Brain microvascular endothelial cell (primary cell): ENCODE measurements around the gene SLC39A5.

Source experiments
- DNase-seq: peaks from one replicate; pipeline ENCODE4 v3.0.0-alpha.2; 2020
- H3K27ac ChIP-seq: fragments of 250-450 bp; sonication (Bioruptor Pico); 2 replicates; pipeline ENCODE4 v1.5.1; 2020; ENCODE audit warnings: mild to moderate bottlenecking, moderate library complexity
- H3K27me3 ChIP-seq: fragments of 250-450 bp; sonication (Bioruptor Pico); replicated peaks from 2 replicates; pipeline ENCODE4 v1.5.1; 2020; ENCODE audit warnings: mild to moderate bottlenecking
- H3K36me3 ChIP-seq: fragments of 250-450 bp; sonication (Bioruptor Pico); replicated peaks from 2 replicates; pipeline ENCODE4 v1.5.1; 2020; ENCODE audit warnings: mild to moderate bottlenecking
- H3K4me3 ChIP-seq: 2 replicates; pipeline ENCODE4 v1.5.1; 2011; ENCODE audit warnings: low read depth, mild to moderate bottlenecking, control low read depth, low read length, moderate library complexity
- CTCF ChIP-seq: IDR thresholded peaks from 2 replicates; pipeline ENCODE4 v1.5.1; 2011; ENCODE audit warnings: low read depth, mild to moderate bottlenecking, moderate library complexity, low read length, control low read depth, inconsistent platforms; ENCODE audit errors: missing control alignments
- in situ Hi-C: cut with HindIII; loops from 2 replicates; pipeline ENCODE4 v1.10.0; 2017; ENCODE audit warnings: low sequenced_read_pairs, low pct_ligation_motif_present

SLC39A5 gene

GRCh38 chr12:56206452-56207166 is 23.2 kb upstream of the SLC39A5 start:
- H3K36me3 ChIP-seq = peaks cover 64% of the 10 kb centered on the region
- no peak overlapping the region for H3K27ac ChIP-seq
- in situ Hi-C loops = no loop called here
- H3K4me3 ChIP-seq = no peak overlapping the region
- peak; percentile 62 for DNase-seq
- no peaks in the 10 kb centered on the region for H3K27me3 ChIP-seq
- peak; percentile 85 for TF ChIP-seq CTCF

- Histone ChIP-seq H3K36me3 (peaks cover 77% of the 10 kb centered on the region), H3K27me3 (no peaks in the 10 kb centered on the region), H3K27ac (no peak overlapping the region), H3K4me3 (no peak overlapping the region)
- in situ Hi-C loops = no loop called here
- DNase-seq = no peak
- TF ChIP-seq CTCF = no peak
These were observed 21.8 kb upstream of the SLC39A5 start for GRCh38 chr12:56208006-56208405.

- no peak for DNase-seq
- no peak overlapping the region for H3K27ac ChIP-seq
- H3K27me3 ChIP-seq = no peaks in the 10 kb centered on the region
- H3K36me3 ChIP-seq = peaks cover 72% of the 10 kb centered on the region
- no peak for TF ChIP-seq CTCF
- H3K4me3 ChIP-seq = no peak overlapping the region
- in situ Hi-C loops = no loop called here
These were observed 17.5 kb upstream of the SLC39A5 start for GRCh38 chr12:56212361-56212760.

DNA sequence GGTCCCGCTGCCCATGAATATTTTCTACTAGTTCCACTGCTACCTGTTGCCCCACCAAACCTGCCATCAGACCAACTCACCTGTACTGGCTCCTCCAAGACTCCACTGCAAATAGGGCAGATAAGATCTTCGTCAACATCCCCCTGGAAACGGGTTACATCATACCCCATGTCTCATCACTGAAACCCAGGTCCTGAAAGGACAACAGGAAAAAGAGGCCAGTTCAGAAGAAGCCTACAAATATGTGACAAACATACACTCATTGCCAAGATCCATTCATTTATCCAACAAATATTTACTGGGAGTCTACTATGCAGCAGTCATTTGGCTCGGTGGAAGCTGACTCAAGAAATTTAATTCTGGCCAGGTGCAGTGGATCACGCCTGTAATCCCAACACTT is 16.0 kb upstream of the SLC39A5 start:
- peaks cover 63% of the 10 kb centered on the region for H3K36me3 ChIP-seq

GRCh38 chr12:56216461-56216860 is 13.4 kb upstream of the SLC39A5 start:
- Histone ChIP-seq H3K27me3 (no peaks in the 10 kb centered on the region), H3K36me3 (peaks cover 44% of the 10 kb centered on the region), H3K27ac (no peak overlapping the region), H3K4me3 (no peak overlapping the region)
- no peak for TF ChIP-seq CTCF
- in situ Hi-C loops = no loop called here
- no peak for DNase-seq

More for the DNA sequence above, 16.0 kb upstream of the SLC39A5 start:
- in situ Hi-C loops = no loop called here
- DNase-seq = no peak
- Histone ChIP-seq H3K27ac (no peak overlapping the region), H3K27me3 (no peaks in the 10 kb centered on the region), H3K4me3 (no peak overlapping the region)
- no peak for TF ChIP-seq CTCF

GRCh38 chr12:56219840-56220239 is 10.0 kb upstream of the SLC39A5 start:
- no peak for DNase-seq
- in situ Hi-C loops = no loop called here
- no peaks in the 10 kb centered on the region for H3K27me3 ChIP-seq
- TF ChIP-seq CTCF = no peak
- H3K4me3 ChIP-seq = no peak overlapping the region
- no peak overlapping the region for H3K27ac ChIP-seq
- H3K36me3 ChIP-seq = peaks cover 13% of the 10 kb centered on the region
